Stromal cell of bone marrow (primary cell): ENCODE results near the gene BRCA1.

Experiments used
- DNase-seq: peaks from one replicate; pipeline ENCODE4 v3.0.0-alpha.2; 2012; ENCODE audit warnings: low read depth

Gene BRCA1

GRCh38 chr17:43025290-43025657 lies 99.9 kb downstream of the BRCA1 start:
- no peak for DNase-seq

GRCh38 chr17:43024407-43025289 lies 100.5 kb downstream of the BRCA1 start, which contains the start of gene RND2:
Gene RND2 (plus strand): TSS chr17:43025231. CDS start chr17:43025348, 117 bp downstream.
- DNase-seq, result peak; percentile 94

- peak; percentile 54 for DNase-seq
Measured at GRCh38 chr17:43021741-43022512, 103.2 kb downstream of the BRCA1 start, which contains the start of gene VAT1. Gene VAT1 (minus strand): TSS chr17:43022385. CDS start chr17:43022322, 63 bp downstream.

DNA sequence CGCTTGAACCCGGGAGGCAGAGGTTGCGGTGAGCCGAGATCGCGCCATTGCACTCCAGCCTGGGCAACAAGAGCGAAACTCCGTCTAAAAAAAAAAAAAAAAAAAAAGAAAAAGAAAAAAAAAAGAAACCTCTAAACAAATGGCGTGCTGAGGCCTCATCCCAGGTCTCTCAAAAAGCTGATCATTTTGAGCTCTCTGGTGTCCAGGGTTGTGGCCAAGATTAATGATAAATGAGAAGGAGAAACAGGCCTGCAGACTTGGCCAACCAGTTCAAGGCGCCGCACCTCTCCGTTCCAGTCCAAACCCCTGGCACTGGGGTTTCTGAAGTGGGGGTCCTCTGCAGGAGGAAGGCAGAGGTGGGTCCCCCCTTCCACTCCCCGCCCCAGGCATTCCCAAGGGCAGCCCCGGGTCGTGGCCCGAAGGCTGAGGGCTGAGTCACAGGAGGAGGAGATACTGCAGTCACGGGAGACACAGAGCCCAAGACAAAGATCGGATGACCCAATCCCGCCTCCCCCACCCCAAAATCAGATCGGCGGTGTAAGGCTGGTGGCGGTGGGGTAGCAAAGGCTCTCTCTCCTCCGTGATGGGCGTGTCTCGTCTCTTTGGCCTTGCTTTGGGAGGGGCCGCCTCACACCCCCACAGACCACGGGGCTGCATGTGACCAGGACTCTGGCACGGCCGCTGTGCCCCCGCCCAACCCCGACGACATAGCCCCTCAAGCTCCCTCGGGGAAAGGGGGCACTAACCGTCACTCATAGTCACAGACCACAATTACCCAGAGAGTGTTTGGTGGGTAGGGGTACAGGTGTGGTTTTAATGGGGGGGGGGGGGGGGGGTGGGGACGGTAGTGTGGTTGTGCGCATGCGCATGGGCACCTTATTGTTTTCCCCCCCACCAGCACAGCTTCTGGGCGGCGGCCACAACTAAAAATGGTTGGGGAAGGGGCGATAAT lies 104.1 kb downstream of the BRCA1 start:
- DNase-seq, result peak; percentile 75

- DNase-seq, result no peak
Measured at GRCh38 chr17:43020030-43020621, 105.0 kb downstream of the BRCA1 start.

GRCh38 chr17:43019418-43019817 lies 105.7 kb downstream of the BRCA1 start:
- DNase-seq, result no peak

DNA sequence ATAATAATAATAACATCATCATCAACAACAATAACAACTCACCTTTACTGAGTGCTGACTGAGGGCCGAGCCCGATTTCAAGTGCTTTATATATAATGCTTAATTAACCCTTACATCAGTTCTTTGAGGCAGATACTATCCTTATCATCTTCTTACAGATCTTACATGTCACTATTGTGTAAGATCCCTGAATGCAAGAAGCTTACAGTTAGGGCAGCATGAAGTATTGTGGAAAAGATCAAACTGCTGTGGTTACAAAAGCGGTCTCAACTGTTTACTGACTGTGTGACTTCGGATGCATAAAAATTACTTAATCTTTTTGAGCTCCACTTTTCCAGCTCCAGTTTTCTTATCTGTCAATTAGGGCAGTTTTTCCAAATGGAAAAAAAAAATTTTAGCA lies 106.2 kb downstream of the BRCA1 start:
- DNase-seq, result no peak

GRCh38 chr17:43018008-43018853 lies 106.9 kb downstream of the BRCA1 start:
- DNase-seq, result no peak

GRCh38 chr17:43016216-43016615 lies 108.9 kb downstream of the BRCA1 start:
- no peak for DNase-seq

DNA sequence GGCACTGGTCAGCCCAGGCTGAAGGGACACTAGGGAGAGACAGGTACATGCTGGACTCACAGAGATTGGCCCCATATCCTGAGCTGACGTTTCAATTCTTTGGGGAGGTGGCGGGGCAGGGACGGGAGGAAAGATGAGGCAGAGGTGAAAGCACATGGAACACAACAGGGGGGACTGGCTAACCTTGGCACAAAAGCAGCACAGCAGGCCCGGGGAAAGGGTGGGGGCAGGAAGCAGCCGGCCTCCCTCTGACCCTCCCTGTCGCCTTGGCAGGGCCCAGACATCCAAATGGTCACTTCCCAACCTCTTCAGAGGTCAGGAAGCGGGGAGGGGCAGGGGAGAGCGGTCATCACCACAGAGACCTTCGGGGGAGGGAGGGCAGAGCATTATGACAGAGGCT lies 109.6 kb downstream of the BRCA1 start:
- no peak for DNase-seq

DNA sequence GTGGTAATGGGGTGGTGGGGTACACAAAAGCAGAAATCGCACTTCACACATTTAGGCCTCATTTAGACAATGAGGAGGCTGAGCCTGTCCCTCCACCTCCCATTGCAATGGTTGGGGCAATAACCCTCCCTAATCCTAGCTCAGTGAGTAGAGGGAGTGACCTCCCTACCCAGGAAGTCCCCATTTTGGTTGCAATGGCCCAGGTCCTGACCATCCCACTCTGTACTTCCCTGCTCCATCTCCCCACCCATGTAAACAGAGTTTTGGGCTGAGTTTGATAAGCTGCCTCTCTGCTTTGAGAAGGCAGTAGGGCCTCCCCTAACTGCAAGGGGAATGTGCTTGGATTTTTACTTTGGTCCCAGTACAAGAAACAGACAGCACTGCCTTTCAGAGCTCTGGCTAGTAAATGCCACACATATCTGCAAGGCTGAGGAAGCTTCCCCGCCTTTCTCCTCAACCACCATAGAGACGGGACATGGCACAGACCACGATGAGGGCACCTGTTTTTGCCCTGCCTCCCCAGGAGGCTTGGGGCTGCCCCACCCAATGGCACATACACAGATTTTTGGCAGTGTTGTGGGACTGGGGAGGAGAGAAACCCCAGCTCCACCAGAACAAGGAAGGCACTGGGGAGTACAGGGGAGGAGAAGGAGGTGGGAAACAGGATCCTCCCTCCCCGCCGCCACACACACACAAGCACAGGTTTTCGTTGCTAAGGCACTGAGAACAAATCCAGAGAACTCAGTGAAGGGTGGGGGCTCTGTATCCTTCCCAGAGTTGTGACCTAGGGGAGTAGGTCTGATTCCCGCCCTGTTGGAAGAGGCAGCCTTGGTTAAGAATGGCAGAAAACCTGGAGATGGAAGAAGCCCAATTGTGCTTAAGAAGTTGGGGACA lies 110.3 kb downstream of the BRCA1 start:
- no peak for DNase-seq

- DNase-seq, result no peak
Measured at GRCh38 chr17:43014020-43014648, 111.0 kb downstream of the BRCA1 start.

DNA sequence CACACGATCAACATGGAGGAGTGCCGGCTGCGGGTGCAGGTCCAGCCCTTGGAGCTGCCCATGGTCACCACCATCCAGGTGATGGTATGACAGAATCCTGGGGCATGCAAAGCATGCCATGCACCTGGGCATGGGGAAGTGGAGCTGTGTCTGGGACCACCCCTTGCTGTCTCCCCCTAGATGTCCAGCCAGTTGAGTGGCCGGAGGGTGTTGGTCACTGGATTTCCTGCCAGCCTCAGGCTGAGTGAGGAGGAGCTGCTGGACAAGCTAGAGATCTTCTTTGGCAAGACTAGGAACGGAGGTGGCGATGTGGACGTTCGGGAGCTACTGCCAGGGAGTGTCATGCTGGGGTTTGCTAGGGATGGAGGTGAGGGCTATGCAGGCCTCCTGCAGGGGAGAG lies 111.9 kb downstream of the BRCA1 start:
- no peak for DNase-seq

DNA sequence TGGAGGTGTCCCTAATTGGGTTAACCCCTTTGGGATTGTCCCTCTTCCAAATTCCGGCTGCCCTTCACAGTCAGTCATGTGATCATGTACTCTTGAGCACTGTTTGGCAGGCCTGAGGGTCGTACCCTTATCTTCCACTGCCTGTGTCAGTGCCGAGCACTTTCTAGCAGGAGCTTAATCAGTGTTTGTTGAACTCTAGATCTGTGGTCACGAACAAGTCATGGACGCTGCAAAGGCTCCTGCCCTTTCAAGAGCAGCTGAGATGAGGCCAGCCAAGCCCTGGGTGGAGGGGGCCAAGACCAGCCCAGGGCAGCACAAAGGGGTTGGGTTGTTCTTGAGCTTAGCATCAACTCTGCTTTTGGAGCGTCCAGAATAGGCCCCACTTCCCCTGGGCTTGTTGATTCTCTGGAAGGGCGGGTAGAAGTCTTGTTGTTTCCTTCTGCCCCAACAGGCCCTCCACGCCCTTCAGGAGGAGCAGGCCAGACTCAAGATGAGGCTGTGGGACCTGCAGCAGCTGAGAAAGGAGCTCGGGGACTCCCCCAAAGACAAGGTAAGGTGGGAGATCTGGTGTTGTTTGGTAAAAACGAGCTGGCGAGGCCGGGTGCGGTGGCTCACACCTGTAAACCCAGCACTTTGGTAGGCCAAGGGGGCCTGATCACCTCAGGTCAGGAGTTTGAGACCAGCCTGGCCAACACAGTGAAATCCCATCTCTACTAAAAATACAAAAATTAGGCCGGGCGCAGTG lies 113.3 kb downstream of the BRCA1 start:
- no peak for DNase-seq

GRCh38 chr17:43010667-43011308 lies 114.4 kb downstream of the BRCA1 start:
- DNase-seq, result no peak

GRCh38 chr17:43006639-43007551 lies 118.3 kb downstream of the BRCA1 start, which contains the start of gene IFI35:
Gene IFI35 (plus strand): TSS chr17:43006784. CDS start chr17:43006948, 164 bp downstream.
- peak; percentile 79 for DNase-seq
